ENCODE results near the gene TMEM107. TPM values are rescaled to one million over a fixed set of nuclear protein-coding genes. Genes with fewer than 3 reads are reported as not detected.

The TMEM107 gene
- total and polyA plus RNA-seq, 10 of the 15 experiments (the other 5 are each of a cell fraction or from before 2014, with no cell fraction given), result 7.9 to 38.7 (median 22.9) TPM

DNA sequence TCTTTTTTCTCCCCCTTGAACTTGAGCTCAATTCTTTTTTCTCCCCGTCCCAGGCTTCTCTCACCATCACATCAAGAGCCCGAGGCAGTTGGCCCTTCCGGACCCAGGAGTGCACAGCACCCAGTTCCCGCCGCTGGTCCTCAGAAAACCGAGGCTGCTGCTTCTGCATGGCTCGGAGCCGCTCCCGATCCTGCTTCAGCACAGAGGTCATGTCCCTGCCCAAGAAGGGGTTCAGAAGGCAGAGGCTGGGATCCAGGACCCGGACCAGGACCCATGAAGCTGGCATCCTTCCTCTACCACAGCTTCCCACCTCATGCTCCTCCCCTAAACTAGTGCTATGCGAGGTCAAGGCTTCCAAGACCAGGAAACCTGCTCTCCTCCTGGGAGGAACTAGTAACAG is 34.4 kb downstream of the TMEM107 start (continued):
- TF ChIP-seq HDGF (IDR thresholded peaks at IDR 0.05) (no peak), NBN (IDR thresholded peaks at IDR 0.05) (no peak), STAT3 (IDR thresholded peaks at IDR 0.05; ENCODE audit: low read depth, low read length) (no peak), POLR2AphosphoS2 (IDR thresholded peaks at IDR 0.05; ENCODE audit: low read depth, low read length) (no peak), ASH2L (IDR thresholded peaks at IDR 0.05; ENCODE audit: borderline replicate concordance, low read depth) (no peak), HDAC6 (IDR thresholded peaks at IDR 0.05; ENCODE audit: unreplicated experiment) (no peak), MEF2B (IDR thresholded peaks at IDR 0.05; ENCODE audit: partially characterized antibody, poor library complexity, severe bottlenecking) (no peak), CBX5 (IDR thresholded peaks at IDR 0.05; ENCODE audit: low read depth) (no peak)
- TF ChIP-seq, protein P1, sequence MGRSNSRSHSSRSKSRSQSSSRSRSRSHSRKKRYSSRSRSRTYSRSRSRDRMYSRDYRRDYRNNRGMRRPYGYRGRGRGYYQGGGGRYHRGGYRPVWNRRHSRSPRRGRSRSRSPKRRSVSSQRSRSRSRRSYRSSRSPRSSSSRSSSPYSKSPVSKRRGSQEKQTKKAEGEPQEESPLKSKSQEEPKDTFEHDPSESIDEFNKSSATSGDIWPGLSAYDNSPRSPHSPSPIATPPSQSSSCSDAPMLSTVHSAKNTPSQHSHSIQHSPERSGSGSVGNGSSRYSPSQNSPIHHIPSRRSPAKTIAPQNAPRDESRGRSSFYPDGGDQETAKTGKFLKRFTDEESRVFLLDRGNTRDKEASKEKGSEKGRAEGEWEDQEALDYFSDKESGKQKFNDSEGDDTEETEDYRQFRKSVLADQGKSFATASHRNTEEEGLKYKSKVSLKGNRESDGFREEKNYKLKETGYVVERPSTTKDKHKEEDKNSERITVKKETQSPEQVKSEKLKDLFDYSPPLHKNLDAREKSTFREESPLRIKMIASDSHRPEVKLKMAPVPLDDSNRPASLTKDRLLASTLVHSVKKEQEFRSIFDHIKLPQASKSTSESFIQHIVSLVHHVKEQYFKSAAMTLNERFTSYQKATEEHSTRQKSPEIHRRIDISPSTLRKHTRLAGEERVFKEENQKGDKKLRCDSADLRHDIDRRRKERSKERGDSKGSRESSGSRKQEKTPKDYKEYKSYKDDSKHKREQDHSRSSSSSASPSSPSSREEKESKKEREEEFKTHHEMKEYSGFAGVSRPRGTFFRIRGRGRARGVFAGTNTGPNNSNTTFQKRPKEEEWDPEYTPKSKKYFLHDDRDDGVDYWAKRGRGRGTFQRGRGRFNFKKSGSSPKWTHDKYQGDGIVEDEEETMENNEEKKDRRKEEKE (IDR thresholded peaks at IDR 0.05), result no peak
- TF ChIP-seq, protein P2, sequence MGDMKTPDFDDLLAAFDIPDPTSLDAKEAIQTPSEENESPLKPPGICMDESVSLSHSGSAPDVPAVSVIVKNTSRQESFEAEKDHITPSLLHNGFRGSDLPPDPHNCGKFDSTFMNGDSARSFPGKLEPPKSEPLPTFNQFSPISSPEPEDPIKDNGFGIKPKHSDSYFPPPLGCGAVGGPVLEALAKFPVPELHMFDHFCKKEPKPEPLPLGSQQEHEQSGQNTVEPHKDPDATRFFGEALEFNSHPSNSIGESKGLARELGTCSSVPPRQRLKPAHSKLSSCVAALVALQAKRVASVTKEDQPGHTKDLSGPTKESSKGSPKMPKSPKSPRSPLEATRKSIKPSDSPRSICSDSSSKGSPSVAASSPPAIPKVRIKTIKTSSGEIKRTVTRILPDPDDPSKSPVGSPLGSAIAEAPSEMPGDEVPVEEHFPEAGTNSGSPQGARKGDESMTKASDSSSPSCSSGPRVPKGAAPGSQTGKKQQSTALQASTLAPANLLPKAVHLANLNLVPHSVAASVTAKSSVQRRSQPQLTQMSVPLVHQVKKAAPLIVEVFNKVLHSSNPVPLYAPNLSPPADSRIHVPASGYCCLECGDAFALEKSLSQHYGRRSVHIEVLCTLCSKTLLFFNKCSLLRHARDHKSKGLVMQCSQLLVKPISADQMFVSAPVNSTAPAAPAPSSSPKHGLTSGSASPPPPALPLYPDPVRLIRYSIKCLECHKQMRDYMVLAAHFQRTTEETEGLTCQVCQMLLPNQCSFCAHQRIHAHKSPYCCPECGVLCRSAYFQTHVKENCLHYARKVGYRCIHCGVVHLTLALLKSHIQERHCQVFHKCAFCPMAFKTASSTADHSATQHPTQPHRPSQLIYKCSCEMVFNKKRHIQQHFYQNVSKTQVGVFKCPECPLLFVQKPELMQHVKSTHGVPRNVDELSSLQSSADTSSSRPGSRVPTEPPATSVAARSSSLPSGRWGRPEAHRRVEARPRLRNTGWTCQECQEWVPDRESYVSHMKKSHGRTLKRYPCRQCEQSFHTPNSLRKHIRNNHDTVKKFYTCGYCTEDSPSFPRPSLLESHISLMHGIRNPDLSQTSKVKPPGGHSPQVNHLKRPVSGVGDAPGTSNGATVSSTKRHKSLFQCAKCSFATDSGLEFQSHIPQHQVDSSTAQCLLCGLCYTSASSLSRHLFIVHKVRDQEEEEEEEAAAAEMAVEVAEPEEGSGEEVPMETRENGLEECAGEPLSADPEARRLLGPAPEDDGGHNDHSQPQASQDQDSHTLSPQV (IDR thresholded peaks at IDR 0.05), result no peak
